Tibial artery (tissue), 4 donors: ENCODE data around the gene FLNB.

Source experiments
- DNase-seq, 2 donors: peaks; one replicate each; pipeline ENCODE4 v3.0.0-alpha.2; 2019
- H3K27ac ChIP-seq, 2 donors: fragments of 200-600 bp; sonication (generic) in 1 of 2; 1 replicate in 1 of 2; 2 replicates in 1 of 2; pipeline ENCODE4 v1.5.1; 2018 to 2019; ENCODE audit warnings: mild to moderate bottlenecking in 1 of 2
- H3K27me3 ChIP-seq, 2 donors: fragments of 200-600 bp; sonication (generic) in 1 of 2; one replicate each; pipeline versions ENCODE4 v1.5.1 to v1.6.0; 2016 to 2019
- H3K36me3 ChIP-seq, 3 donors: fragments of 200-600 bp; sonication (generic) in 2 of 3; one replicate each; pipeline ENCODE4 v1.5.1; 2016 to 2019; ENCODE audit warnings: mild to moderate bottlenecking in 2 of 3
- H3K4me1 ChIP-seq, 4 donors: fragments of 200-600 bp; sonication (generic) in 2 of 4; 1 replicate in 3 of 4; 2 replicates in 1 of 4; pipeline ENCODE4 v1.5.1; 2016 to 2019
- H3K4me3 ChIP-seq, 2 donors: fragments of 200-600 bp; sonication (generic) in 1 of 2; 1 replicate in 1 of 2; 2 replicates in 1 of 2; pipeline ENCODE4 v1.5.1; 2018 to 2019; ENCODE audit warnings: mild to moderate bottlenecking in 2 of 2
- H3K9me3 ChIP-seq, 3 donors: fragments of 200-600 bp; sonication (generic) in 1 of 3; one replicate each; pipeline ENCODE4 v1.5.1; 2016 to 2019
- CTCF ChIP-seq, 2 experiments: fragments of 200-600 bp in 1 of 2; fragments of 450-650 bp in 1 of 2; IDR thresholded peaks; one replicate each; pipeline ENCODE4 v1.5.1; 2017 to 2019; ENCODE audit warnings: antibody characterized with exemption in 2 of 2, mild to moderate bottlenecking in 1 of 2, moderate library complexity in 1 of 2
- intact Hi-C: fragments of 100-400 bp; cut with DNase I; formaldehyde crosslinking; loops from one replicate; pipeline ENCODE4 v1.15.0; 2023; ENCODE audit warnings: low total_unique reads

FLNB gene

GRCh38 chr3:58171126-58171525 is 162.9 kb downstream of the FLNB start:
- H3K36me3 ChIP-seq: peaks cover 27 to 48% (median 39%) of the 10 kb centered on the region in 3 donors
- DNase-seq: no peak
- intact Hi-C loops: no loop called here

GRCh38 chr3:58173029-58173668 is 164.9 kb downstream of the FLNB start:
- Histone ChIP-seq H3K27ac (no peak overlapping the region), H3K9me3 (no peaks in the 10 kb centered on the region), H3K4me1 (peaks cover 0 to 34% (median 25%) of the 10 kb centered on the region in 4 donors), H3K27me3 (no peaks in the 10 kb centered on the region), H3K4me3 (no peak overlapping the region), H3K36me3 (peaks cover 25 to 40% (median 35%) of the 10 kb centered on the region in 3 donors)
- intact Hi-C loops: no loop called here
- DNase-seq: no peak
- no peak for TF ChIP-seq CTCF (IDR thresholded peaks at IDR 0.05)

More at GRCh38 chr3:58171126-58171525, 162.9 kb downstream of the FLNB start:
- H3K4me1 ChIP-seq: peaks cover 0 to 39% (median 27%) of the 10 kb centered on the region in 4 donors
- no peaks in the 10 kb centered on the region for H3K27me3 ChIP-seq
- H3K9me3 ChIP-seq: no peaks in the 10 kb centered on the region
- H3K4me3 ChIP-seq: no peak overlapping the region
- no peak overlapping the region for H3K27ac ChIP-seq
- TF ChIP-seq CTCF (IDR thresholded peaks at IDR 0.05): no peak

GRCh38 chr3:58173669-58174398 is 165.6 kb downstream of the FLNB start:
- Histone ChIP-seq H3K4me1 (peaks cover 0 to 35% (median 26%) of the 10 kb centered on the region in 4 donors), H3K27me3 (no peaks in the 10 kb centered on the region), H3K9me3 (no peaks in the 10 kb centered on the region), H3K27ac (no peak overlapping the region), H3K36me3 (peaks cover 21 to 33% (median 29%) of the 10 kb centered on the region in 3 donors), H3K4me3 (no peak overlapping the region)
- peak in 1 of 2 experiments; percentile 26 for TF ChIP-seq CTCF (IDR thresholded peaks at IDR 0.05)
- intact Hi-C loops: no loop called here
- DNase-seq: peak in 1 of 2 donors; percentile 45

GRCh38 chr3:58175187-58175436 is 166.9 kb downstream of the FLNB start:
- no peak for DNase-seq
- H3K4me1 ChIP-seq: peaks cover 0 to 35% (median 26%) of the 10 kb centered on the region in 4 donors
- intact Hi-C loops: loop anchor here (5.0 kb wide), 1 partner anchor 122 kb away; no protein-coding TSS in a partner anchor

More at GRCh38 chr3:58175187-58175436, 166.9 kb downstream of the FLNB start:
- peak overlapping the region; percentile 5 to 35 for H3K27ac ChIP-seq
- no peaks in the 10 kb centered on the region for H3K27me3 ChIP-seq
- H3K36me3 ChIP-seq: peaks cover 11 to 20% (median 17%) of the 10 kb centered on the region in 3 donors
- no peaks in the 10 kb centered on the region for H3K9me3 ChIP-seq
- no peak for TF ChIP-seq CTCF (IDR thresholded peaks at IDR 0.05)
- no peak overlapping the region for H3K4me3 ChIP-seq
